ENCODE data around the gene MYMX.

DNA sequence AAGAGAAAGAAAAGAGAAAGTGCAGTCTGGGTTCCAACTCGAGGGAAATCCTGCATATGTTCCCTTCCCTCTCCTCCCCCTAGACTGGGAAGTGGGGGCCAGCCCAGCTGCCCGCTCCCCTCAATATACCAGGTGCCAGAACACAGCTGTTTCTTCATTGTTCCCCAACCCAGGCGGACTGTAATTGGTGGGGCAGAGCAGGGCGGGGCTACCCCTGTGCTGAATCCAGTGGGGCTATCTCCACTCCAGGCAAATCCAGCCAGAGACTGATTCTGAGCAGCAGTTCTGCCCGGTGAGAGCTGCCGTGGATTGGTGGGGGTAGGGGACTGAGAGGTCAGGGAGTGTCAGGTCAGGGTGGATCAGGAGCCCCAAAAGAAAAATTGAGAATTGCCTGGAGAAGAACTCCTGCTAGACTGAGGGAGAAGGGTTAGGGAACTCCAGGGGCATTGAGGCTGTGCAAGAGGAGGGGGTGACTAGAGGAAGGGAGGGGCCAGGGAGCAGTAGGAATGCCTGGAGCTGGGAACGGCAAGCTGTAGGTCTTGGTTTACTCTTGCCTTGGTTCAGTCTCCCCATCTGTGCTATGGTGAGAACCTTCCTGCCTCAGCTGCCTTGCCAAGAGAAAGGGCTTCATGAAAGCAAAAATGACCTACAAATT, at the start of gene MYMX:
- TF ChIP-seq ZNF8 (CRISPR knock-in tag; IDR thresholded peaks at IDR 0.05), result no peak
- TF ChIP-seq PATZ1 (CRISPR knock-in tag; IDR thresholded peaks at IDR 0.05; ENCODE audit: borderline replicate concordance), result no peak
- TF ChIP-seq SNAI2 (CRISPR knock-in tag; IDR thresholded peaks at IDR 0.05), result no peak
